SH-SY5Y (cell line): ENCODE measurements around the gene CNKSR3.

Experiments
- GATA2 ChIP-seq: IDR thresholded peaks from 2 replicates; pipeline ENCODE4 v1.6.1; 2011; ENCODE audit warnings: mild to moderate bottlenecking, low read depth, low read length
- GATA3 ChIP-seq: IDR thresholded peaks from 2 replicates; pipeline ENCODE4 v1.6.1; 2011; ENCODE audit warnings: low read depth, mild to moderate bottlenecking, low read length, moderate library complexity

Gene CNKSR3

DNA sequence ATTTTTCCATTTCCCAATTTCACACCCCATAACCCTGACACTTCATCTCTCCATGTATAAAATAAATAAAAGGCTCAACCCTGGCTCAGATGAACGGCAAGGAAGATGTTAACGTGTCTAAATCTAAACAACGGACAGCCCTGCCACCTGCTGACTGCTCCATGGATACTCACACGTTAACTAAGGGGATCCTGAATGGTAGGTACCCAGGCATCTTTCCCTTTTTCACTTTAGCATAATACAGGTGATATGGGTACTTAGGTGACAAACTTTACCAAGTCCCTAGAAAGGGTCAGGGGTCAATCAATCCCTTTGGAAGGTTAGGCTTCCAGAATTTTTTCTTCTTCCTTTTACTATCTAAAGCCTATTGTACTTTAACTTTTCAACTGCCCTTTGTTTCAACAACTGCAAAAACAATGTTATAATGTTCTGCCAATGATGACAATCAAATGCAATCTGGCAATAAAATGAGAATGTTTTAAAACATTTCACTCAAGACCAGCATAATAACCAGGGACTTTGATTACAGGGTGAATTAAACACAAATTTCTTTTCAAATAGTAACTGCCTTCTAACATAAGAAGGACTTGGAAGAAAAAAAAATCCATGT is 101.5 kb downstream of the CNKSR3 start:
- no peak for TF ChIP-seq GATA2

DNA sequence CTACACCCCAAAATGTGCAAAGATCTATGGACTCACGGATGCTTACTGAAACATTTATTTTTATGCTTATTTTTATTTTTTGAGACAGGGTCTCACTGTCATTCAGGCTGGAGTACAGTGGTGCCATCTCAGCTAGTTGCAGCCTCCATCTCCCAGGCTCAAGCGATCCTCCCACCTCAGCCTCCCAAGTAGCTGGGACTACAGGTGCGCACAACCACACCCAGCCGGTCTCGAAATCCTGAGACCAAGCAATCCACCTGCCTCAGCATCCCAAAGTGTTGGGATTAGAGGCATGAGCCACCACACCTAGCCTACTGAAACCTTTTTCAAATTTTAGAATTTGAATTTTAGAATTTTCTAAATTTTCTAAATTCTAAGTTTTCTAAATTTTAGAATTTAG is 103.0 kb downstream of the CNKSR3 start:
- TF ChIP-seq GATA3 (no peak), GATA2 (no peak)

DNA sequence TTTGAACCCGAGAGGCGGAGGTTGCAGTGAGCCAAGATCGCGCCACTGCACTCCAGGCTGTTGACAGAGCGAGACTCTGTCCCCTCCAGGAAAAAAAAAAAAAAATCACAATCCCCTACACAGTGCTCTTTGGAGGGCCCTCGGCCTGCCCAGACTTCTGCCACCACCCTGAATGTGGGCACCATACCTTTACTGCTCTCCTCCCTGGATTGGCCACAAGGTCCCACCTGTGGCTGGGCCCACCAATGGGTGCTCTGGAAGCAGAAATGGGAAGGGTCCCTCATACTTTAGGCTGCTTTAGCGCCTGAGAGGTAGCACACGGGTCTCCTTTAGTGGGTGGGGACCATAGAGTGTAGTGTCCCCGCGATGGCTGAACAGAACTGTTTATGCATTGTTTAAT is 103.6 kb downstream of the CNKSR3 start:
- TF ChIP-seq GATA2: no peak
- no peak for TF ChIP-seq GATA3

DNA sequence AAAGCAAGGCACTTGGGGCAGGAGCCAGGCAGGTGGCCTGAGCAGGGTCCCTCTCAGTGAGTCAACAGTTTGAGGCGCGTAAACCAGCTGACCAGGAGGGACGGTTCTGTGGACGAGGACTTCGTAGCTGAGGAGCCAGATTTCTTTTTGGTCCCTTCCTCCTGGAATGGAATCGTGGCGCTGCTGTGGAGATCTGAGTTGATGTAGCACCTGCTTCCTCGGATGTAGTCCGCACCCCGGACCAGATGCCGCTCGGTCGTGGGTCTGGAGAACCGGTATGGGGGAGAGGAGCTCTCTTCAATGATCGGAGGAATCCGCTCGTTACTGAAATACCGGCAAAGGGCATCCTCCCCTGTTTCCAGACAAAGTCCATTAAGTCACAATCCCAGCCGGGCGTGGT is 104.2 kb downstream of the CNKSR3 start:
- TF ChIP-seq GATA2: no peak
- TF ChIP-seq GATA3: no peak

DNA sequence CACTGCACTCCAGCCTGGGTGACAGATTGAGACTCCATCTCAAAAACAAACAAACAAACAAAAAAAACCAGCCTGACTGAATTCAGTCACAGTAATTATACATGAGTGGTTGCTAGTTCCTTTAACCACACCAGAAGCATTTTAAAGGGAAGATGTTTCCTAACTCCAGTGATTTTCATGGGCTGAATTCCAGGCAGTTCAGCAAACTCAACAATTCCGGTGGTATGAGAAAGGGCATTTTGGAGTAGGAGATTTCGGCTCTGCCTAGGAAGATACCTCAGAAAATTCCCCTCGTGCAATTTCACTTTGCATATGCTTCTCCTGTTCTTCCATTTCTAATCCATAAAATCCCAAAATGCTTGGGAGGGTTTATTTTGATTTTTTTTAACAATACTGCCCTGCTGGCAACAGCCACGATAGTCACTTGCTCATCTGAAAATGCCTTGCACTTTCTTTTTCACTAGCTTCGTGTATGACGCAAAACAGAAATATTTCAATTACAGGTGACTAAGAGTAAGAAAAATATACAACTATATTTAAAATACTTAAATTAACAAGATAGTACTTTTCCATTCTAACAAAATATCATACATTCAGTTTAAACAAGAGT is 105.6 kb downstream of the CNKSR3 start:
- TF ChIP-seq GATA2: no peak
- TF ChIP-seq GATA3: no peak

DNA sequence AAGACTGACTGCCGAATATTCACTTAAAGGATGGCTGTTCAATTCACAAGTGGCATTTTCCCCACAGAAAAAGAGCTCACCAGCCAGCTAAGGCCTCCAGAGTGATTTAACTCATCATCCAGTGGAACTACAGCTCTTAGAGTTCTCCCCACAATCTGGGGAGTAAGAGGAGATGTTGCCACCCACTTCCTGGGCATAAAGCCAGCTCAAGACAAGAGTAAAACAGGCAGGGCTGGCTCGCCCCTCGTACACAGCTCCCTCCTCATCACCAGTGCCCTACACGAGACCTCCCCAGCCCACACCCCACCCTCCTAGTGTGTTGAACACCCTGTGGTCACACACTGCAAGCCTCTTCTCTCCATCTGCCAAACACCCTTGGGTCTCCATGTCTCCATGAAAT is 106.7 kb downstream of the CNKSR3 start:
- no peak for TF ChIP-seq GATA2
- TF ChIP-seq GATA3: no peak

DNA sequence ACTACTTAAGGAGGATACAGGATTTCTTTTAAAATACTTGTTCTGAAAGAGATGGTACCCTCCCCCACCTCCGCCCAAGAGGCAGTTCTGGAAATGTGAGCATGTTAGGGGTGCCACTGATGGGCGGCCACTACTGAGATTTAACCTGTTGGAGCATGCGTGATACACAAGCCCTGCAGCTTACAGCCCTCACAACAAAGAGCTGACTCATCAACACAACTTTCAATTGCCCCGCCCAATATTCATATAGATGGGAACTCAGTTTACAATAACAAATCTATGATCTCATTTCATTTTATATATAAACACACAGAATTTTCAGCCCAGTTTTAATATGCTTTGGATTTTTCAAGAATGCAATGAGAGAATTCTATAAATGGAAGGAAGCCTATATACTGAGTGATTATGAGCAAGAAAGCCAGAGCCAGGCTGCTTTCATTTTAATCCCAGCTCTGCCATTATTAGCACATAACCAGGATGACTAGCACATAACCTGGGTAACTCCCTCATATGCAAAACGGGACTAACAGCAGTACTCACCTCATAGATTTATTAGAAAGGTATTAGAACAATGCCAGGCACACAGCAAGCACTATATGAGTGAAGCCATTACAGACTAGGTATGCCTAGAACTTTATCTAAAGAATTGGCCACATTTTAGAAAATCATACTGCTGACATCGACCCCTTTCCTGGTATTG is 108.3 kb downstream of the CNKSR3 start:
- TF ChIP-seq GATA2: no peak
- no peak for TF ChIP-seq GATA3

DNA sequence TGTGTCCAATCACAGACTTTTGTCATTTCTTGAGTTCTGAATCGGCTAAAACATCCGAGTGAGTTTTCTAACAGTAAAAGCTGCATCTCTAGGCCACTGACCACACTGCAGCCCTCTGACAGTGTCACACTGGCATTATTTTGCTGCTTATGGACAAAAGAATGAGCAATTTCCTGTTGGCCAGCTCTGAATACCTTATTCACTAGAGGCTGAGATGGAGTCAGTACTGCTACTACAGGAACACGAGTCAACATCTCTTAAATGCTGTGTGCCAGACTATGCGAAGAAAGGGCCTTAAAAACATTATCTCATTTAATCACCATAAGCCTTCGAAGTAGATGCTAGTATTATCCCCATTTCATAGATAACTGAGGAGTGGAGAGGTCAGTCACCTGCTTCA is 111.4 kb downstream of the CNKSR3 start:
- no peak for TF ChIP-seq GATA3
- no peak for TF ChIP-seq GATA2

DNA sequence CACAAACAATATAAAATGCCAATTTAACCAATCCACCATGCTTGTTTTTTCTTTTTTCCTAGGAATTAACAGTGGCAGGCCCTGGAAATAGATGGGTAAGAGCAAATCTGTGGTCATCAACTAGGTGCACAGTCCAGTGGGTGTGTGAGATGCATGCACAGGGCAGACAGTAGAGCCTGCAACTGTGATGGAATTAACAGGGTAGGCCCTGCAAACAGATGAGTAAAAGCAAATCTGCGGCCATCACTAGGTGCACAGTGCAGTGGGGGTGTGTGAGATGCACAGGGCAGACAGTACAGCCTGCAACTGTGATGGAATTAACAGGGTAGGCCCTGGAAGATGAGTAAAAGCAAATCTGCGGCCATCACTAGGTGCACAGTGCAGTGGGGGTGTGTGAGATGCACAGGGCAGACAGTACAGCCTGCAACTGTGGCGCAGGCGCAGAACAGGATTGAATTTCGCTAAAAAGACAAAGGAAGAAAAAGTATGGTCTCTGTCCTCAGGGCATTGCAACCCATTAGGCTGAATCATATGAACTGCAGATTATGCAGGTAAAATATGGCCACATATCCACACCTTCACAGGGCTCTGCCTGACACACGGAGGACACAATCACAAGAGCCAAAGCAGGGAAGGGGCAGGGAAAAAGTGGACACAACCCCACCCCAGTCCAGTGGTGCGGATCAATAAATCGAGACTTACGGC is 112.8 kb downstream of the CNKSR3 start:
- no peak for TF ChIP-seq GATA2
- TF ChIP-seq GATA3: no peak

DNA sequence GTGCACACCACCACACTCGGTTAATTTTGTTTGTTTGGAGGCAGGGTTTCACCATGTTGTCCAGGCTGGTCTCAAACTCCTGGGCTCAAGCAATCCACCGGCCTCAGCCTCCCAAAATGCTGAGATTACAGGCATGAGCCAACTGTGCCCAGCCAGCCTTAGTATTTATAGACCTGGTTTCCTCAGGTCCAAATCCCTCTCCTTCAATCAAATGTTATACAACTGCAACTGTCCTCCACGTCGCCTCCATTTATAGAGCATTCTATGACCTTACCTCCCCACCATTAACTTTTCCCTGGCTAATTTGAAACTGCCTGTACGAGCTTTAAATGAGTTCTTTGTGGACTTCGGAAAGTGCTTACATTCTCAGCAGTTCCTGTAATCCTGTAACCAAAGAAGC is 114.6 kb downstream of the CNKSR3 start:
- TF ChIP-seq GATA3: no peak

DNA sequence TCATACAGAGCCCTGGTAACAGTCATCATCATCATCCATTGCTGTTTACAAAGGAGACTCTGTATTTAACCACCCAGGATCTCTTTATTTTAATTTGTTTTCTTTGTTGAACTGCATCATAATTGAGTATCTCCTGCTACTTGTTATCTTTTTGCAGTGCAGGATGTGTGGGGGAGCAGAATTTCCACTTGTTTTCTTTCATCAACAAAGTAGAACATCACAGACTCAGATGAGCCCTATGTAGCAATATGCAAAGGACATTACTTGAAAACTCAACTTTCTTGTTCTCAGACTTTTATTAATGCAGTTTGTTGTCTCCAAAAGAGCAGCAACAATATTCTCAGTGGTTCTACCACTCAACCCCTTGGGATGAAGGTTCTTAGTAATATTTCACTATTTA is 115.2 kb downstream of the CNKSR3 start:
- TF ChIP-seq GATA3: no peak
- TF ChIP-seq GATA2: no peak

DNA sequence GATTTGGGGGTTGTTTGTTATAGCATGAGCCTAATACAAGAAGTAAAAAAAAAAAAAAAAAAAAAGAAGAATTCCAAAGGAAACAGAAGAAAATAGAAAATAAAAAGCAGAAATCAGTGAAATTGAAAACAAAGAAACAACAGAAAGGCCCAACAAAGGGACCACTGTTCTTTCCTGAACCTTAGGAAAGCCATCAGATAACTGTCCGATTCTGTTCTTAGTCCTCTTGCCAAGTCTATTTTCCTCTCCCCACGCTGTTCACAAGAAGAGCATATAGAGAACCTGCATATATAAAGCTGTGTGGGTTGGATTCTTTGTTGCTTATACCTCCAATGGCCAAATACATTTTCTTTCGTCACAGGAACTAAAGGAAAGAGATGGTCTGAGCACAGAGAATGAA is 115.9 kb downstream of the CNKSR3 start:
- no peak for TF ChIP-seq GATA3
- no peak for TF ChIP-seq GATA2

DNA sequence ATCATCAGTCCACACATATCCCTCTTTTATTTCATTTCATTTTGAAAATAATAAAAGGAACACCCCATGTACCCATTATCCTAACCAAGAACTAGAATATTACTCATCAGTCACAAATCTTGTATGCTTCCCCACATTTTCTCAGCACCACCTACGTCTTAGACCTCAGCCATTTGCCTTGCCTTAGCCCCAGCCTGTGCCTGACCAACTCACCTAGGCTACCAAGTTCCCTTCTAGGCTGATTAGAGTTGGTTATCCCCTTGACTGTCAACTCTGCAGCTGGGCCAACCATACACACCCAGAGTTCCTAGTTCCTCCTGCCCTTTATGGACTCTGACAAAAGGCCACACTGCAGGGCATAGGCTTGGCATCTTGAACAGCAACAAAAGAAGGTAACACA is 120.5 kb downstream of the CNKSR3 start:
- TF ChIP-seq GATA3: no peak
- no peak for TF ChIP-seq GATA2

DNA sequence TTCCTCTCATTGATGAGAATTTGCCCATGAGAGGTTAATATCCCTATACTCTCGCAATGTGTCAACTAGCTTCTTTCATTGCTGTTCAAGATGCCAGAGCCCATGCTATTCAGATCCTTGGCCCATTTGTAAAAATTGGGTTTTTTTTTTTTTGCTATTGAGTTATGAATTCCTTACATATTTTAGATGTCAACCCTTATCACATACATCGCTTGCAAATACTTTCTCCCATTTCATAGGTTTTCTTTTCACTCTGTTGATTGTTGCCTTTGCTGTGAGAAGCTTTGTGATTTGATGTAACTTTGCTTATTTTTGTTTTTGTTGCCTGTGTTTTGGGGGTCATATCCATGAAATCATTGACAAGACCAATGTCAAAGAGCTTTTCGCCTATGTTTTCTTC is 121.7 kb downstream of the CNKSR3 start:
- TF ChIP-seq GATA3 (no peak), GATA2 (no peak)
